Measurements from ENCODE around the gene CACNA1C.

Gene CACNA1C

DNA sequence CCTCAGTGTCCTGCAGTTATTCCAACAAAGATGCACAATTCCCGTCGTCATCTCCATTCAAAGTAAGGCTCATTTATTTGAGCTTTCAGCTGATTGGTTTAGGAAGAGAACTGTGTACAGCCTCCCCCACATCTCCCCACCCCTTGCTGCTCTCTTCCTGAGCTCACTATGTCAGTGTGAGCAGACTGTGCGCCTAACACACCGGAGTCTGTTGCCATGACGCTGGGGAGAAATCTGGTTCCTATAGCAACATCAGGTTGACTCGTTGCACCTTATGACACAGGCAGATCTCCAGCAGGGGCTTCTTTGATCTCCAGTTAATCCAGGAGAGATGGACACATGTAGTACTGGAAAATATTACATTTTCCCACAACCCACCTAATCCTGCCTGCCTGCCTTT, 319.4 kb downstream of the CACNA1C start:
- DNase-seq (ENCODE audit: low read depth), result no peak

DNA sequence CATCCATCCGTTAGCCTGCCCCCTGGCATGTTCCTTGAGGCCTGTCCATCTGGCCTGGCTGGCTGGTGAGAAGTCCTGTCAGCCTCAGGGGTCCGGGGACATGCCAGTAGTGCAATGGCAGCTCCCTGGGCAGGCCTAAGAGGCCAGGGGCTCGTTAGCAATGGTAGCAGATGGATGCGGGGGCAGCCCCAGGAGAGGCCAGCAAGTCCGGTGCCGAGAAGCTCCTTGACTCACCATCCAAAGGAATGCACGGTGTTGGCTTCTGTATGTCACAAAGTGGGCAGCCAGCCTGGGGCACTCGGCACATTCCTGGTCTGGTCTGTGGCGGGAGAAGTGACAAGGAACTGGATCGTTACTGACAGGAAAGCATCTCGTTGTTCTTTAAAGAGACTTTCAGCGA, 319.9 kb downstream of the CACNA1C start:
- DNase-seq (ENCODE audit: low read depth), result no peak

DNA sequence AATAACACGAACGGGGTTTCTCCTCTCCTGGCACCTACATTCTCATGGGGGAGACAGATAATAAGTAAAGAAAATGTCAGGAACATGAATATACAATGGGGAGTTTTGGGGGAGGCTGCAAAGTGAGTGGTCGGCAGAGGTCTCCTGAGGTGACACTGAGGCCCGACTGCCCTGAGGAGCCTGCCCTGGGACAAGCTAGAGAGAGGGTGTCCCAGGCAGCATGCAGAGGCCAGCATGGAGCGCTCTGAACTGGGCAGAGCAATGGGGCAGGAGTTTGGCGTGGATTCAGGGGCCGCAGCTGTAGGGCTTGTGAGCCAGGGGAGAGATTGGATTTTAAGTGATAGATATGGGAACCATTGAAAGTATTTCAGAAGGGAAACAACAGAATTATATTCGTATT, 320.5 kb downstream of the CACNA1C start:
- no peak for DNase-seq (ENCODE audit: low read depth)

DNA sequence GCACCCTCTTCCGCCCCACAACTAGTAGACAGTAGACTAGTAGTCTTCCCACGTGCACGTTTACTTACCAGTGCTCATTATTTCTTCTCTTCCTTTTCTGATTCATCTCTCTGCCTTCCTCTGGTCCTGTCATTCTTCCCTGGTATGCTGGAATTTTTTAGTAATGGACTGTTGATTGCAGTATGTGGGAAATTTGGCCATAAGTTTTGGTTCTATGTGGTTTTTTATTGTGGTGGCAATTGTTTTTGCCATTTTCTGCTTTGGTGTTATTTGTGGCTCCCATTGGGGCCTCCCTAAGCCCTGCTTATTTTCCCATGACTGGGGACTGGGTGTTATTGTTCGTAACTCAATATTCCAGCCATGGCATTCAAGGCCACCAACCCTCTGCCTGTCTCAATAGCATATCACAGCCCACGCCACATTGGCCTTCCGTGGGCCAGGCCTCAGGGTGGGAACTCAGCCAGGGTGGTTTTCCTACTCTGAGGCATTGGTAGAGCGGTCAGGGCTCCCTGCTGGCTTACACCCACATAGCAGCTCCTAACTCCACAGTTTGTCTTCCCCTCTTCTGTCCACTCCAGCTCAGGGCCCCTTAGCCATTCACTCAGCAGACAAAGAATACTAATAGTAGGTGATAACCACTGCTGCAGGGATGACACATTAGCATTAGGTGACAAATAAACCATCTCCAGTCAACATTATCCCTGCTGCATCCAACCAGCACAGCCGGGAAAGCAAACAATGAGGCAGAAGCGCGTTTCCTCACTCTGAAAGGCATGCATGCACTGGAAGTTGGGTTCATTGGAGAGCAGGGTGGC, 321.5 kb downstream of the CACNA1C start:
- DNase-seq (ENCODE audit: low read depth), result no peak

DNA sequence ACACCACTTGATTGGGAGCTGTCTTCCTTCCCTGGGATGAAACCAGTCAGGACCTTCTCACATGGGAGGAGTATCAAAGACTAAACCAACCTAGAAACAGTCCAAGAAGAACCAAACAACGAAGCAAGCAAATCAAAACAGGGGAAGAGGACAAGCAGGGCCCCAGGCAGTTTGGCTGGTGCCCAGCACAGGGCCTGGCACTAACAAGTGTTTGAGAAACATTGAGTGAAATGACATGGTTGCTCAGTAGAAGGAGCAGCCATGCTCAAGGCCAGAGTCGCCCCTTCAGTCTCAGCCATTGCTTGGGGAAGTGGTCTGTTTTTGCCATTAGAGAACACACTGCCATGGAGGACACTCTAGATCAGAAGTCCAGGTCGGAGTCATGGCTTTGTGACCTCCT, 323.1 kb downstream of the CACNA1C start:
- DNase-seq (ENCODE audit: low read depth), result no peak

DNA sequence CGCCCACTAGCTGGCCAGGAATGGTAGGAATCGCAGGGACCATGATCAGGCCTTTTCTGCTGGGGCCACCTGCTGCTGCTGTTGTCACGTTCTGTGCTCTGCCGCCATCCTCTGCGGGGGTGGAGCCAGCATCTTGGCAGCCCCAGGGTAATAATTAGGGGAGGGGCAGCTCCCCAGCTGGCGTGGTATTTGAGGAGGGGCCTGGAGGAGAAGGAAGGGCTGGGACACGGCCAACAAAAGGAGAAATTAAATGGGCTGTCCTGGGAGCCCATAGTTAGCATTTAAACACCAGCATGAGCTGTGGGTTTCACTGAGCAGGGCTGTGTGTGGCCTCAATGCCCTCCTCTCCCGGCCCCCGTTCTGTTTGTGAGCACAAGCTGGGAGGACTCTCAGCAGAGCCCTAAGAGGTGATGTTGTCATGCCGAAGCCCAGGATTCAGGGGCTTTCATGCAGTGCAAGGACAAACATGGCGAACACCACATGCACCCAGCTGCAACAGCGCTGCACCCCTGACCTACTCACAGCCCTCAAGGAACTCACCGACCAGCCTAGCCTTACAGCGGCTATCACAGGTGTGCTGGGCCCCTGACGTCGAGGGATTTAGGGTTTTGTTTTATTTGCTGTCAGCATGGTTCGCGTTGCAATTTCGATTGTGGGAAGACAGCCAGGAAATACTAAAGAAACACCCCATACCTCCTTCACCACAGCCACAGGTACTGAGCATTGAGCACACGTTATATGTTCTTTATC, 324.3 kb downstream of the CACNA1C start:
- DNase-seq (ENCODE audit: low read depth), result no peak

DNA sequence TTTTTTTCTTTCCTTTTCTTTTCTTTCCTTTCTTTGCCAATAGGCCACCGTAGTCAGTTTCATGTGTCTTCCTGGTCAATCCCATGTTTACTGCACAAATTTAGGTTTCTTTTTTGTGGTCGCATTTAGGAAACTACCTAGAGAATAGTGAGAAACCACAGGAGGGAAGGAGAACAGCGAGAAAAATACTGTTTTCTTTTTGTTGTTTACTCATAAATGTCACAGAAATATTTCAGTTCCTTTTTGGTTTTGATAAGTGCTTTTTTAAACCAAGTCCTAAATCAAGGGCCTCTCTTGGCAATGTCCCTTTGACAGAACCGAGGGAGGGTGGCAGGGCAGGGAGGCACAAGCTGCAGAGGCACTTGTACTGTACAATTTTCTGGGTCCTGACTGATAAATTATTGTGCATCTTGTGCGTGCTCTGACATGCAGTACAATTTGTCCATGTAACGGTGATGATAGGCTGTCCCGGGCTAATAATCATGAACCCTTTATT, 326.1 kb downstream of the CACNA1C start:
- DNase-seq (ENCODE audit: low read depth), result no peak

DNA sequence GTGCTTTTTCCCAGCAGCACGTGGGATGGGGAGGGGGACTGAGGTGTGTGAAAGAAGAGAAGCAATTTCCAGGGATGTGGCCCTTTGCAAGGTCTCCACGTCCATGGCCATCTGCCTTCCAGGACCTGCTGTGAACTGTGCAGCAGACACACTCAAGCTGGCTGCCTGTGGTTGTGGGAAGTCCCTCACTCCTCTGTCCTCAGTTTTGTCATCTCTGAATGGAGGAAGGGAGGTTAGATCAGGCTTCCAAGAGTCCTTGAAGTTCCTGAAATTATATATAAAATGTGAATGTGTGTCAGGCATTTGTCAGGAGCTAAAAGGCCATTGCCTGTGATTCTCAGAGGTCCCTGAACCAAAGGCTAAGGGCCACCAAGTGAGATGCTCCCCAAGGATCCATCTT, 328.2 kb downstream of the CACNA1C start:
- no peak for DNase-seq (ENCODE audit: low read depth)

DNA sequence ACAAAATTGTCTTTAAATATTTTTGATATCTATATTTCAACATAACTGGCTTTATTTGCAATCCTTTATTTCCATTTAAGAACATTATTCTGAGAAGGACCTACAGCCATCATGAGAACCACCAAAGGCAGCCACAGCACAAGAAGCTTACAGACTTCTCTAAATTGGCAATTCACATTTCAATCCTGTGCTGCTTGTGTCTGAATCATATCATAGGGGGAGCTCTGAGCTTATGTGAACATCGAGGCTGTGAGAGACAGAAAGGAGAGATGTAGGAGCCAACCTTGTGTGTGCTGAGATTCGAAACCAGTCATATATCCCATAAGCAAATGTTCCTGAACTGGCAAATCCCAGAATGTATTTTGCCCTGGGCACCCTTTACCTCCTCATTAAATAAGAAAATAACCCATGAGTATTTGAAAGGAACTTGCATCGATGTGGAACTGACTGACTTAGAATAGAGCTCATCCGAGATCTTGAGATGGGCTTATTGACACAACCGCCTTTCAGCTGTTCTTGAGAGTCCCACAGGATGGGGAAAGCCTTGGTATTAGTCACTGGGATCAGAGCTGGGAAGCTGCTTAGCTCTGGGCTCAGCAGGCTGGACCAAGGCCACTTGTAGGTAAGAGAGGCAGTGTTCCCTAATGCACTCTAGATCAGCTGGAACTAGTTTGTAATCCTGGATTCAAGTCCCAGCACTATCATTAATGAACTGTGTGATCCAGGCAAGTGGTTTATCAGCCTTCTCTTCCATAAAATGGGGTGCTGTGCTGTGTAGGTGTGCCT, 329.8 kb downstream of the CACNA1C start:
- no peak for DNase-seq (ENCODE audit: low read depth)

DNA sequence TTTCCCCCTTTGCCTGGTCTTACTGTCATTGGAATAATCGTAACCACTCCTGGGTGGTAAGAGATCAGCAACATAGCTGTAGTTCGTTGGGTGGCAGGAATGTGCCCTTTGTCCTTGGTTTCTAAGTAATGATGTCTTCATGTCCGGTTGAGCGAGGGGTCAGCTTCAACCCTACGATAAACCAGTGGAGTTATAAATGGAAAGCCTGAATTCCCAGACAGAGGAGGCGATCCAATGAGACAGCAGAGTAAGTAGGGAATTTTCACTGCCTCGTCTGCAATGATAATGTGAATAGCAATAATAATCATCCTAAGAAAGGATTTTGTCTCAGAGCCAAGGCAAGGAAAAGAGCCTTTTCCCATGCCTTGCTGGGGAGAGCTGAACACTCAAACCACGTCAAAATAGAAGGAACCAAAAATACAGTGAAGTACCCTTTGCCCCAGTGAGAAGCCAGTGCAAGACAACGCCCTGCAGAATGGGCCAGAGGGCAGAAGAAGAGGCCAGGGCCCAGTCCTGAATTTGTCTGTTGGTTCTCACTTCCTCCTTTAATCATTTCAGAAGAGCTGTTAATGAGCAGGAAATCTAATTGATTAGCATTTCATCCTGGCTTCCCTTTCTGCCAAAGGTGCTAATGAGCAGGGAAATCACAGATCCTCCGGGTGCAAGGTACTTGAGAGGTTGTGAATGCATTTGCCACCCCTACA, 330.7 kb downstream of the CACNA1C start:
- DNase-seq (ENCODE audit: low read depth), result no peak

DNA sequence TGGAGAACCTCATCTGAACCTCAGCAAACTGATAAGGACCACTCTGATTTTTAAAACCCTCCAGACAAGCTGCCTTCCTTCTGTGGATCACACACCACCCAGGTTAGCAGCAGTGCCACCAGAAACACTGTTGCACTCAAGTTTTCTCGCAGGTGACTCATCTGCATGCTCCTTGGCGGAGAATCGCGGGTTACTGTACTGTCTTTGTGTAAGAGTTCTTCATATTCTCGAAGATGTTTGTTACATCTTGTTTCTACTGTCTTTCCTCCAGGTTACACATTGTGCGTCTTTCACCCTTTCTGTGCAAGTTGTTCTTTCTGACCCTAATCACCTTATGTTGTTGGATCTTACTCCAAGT, 331.2 kb downstream of the CACNA1C start:
- DNase-seq (ENCODE audit: low read depth), result no peak

DNA sequence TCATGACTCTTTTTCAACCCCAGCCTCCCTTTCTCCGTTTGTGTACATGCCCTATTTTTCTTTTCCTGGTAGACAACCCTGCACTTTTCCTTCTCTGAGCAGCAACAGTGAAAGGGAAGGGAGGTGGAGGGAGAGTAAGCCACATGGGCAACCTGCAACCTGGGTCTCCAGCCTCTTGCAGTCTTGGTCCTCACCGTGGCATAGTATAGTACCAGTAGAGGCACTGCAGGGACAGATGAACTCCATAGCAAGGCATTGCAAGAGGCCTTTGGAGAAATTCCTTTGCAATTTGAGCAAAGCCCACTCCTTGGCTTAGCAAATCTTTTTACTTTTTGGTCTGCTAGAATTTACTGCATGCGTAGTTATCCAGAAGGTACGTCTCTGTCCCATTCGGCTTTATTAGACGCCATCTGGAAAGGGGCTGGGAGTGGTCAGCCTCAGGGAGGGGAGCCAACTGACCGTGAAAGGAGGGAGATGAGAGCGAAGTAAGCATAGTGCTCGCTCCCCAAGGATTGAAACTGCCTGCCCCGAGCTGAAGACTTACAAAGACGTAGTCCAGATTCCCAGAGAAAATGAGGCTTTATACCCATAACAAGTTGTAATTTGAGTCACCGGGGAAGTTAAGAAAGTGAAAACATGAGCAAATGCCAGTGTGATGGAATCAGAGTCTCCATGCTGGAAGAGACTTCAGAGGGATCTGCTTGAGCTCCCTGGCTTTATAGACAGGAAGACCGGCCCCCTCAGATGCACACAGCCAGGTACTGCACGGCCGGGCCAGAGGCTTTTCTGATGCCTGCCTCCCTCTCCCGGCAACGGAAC, 332.0 kb downstream of the CACNA1C start:
- no peak for DNase-seq (ENCODE audit: low read depth)

DNA sequence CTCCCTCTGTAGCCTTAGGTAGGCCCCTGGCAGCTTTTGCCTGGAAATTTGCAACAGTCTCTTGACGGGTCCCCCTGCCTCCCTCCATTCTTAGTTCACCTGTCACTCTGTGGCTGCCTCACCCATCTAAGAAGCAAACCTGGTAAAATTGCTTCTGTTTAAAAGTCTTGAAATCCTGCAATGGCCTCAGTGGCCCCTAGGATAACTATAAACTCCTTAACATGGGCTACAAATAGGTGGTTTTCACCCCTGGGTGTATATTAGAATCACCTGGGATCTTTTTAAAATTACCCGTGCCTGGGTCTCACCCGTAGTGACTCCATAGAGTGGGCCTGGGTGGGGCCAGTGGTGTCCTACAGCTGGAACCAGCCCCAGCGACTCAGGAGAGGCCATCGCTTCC, 332.7 kb downstream of the CACNA1C start:
- DNase-seq (ENCODE audit: low read depth), result no peak

DNA sequence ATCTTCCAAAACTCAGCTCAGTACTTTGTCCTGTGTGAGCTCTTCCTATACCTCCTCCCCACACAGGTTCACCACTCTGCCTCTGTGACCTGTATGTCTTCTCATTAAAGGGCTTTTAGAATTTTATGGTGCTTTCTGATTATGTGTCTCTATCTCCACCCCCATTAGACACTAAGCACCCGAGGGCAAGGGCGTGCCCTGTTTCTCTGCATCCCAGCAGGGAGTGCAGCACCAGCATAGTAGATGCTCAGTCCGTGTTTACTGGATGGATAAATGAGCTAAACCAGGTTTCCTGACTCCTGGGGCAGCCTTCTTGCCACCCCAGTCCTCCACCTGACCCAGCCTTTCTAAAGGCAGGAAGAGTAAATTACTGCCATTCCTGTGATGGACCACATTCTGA, 333.8 kb downstream of the CACNA1C start:
- DNase-seq (ENCODE audit: low read depth), result no peak

DNA sequence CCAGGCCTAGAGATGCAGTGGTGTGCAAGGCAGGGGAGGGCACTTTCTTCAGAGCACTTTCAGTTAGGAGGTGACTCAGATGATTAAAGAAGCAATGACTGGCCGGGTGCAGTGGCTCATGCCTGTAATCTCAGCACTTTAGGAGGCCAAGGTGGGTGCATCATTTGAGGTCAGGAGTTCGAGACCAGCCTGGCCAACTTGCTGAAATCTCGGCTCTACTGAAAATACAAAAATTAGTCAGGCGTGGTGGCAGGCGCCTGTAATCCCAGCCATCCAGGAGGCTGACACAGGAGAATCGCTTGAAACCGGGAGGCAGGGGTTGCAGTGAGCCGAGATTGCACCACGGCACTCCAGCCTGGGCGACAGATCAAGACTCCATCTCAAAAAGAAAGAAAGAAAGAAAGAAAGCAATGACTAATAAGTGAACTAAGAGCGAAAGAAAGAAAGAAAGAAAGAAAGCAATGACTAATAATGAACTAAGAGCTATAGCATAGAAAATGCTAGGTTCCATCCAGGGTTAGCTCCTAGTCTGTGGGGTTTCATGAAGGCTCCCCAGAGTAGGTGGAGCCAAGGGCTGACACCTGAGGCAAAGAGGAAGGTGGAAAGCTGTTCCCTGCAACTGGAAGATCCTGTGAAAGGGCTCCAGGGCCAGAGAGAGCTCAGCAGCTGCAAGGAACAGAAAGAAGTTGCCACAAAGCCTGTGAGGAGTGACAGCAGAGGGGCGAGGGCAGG, 334.5 kb downstream of the CACNA1C start:
- no peak for DNase-seq (ENCODE audit: low read depth)

DNA sequence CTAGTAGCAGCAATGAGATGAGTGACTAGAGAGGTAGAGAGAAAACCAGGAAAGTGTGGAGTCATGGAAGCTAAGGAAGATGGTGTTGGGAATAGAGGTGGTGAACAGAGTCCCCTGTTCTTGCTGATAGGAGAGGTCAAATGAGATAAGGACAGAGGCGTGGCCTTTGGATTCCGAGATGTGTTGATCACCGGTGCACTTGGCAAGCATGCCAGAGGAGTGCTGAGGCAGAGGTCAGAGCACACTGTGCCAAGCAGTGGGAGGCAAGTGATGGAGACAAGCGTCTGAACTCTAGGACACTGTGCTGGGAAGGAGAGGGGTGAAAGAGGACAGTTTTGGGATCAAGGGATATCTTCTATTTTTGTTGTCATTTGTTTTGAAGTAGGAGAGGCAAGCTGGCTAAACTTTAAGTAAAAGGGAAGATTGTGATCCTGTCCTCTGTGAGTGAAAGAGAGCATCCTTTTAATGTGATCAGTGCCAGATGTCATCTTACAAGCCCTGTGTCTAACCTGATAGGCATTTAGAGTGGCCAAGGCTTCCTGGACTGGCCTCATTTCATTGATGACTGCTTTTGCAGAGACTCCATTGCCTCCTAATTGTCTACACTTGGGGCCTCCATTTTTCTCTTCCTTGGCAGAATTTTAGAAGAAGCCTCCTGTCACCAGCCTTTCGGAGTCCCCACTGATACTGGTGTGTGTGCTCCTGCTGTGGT, 336.4 kb downstream of the CACNA1C start:
- no peak for DNase-seq (ENCODE audit: low read depth)

DNA sequence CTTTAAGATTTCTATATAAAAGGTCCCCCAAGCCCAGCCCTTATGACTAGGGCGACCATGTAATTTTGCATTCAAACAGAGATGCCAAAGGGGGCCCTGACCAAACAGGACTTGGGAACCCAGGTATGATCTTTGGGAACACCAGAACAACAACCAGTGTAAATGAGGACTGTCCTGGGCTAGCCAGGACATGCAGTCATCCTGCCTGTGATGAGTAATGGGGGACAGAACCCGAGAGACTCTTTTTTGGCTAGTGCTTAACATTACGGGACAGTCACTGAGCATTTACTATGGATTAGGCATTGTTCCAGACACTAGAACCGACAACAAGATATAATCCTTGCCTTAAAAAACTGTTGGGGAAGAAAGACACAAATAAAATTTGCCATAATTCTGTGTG, 337.3 kb downstream of the CACNA1C start:
- no peak for DNase-seq (ENCODE audit: low read depth)

DNA sequence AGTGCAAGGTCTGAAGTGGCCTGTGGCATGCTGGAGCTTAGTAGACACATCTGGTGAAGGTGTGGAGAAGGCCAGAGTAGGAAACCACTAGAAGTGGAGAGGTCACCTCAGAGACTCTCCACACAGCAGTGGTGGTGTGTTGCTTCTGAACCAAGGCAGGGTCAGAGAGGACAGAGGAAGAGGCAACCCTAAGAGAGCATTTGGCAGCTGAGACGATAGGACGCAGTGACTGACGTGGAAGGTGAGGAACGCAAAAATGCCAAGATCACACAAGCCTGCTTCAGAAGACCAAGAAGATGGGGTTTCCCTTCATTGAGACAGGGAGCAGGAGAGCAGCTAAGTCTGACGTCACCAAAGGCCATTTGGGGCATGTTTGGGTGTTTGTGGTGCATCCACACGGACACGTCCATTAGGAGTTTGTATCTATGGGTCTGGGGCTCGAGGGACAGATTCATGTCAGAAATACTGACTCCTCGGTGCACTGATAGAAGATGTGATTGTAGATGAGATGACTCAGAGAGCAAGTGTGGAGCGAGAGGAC, 338.1 kb downstream of the CACNA1C start:
- DNase-seq (ENCODE audit: low read depth), result no peak

DNA sequence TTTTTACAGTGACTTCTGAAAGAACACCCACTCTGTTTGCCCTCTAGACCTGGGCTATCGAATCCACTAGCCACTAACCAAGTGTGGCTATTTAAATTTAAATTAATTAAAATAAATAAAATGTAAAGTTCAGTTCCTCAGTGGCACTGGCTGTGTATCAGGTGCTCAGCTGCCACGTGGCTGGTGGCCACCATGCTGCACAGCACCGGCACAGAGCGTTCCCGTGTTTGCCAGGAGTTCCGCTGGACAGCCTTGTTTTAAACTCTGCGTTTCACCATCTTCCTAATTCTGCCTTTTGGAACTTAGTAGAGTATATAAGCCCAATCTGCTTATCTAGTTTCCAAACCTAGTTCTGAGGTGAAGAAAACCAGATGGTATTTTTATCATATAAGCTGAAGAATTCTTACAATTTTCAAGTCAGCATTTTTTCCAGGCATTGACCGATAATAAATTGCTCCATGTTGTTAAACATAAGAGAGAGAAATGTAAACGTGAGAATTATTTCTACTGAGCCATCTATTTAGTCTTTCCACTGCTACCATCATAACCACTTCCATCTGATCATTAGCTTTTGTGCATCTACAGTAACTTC, 339.0 kb downstream of the CACNA1C start:
- no peak for DNase-seq (ENCODE audit: low read depth)

Data from stimulated activated CD8-positive, alpha-beta memory T cell treated with anti-CD3 and anti-CD28 coated beads, Interleukin-15, amount 100 ng/mL, for 24 hours (primary cell).